Activated T-helper 1 cell treated with anti-CD3 and anti-CD28 coated beads, Interleukin-12 subunit alpha, Interleukin-12 subunit beta, Interleukin-2, Interleukin-4 antibody, amounts not matched to agents 30 ng/mL and 10 ng/mL and 1 ng/mL, durations not matched to agents 14 hours and 24 hours and 36 hours (primary cell): ENCODE data around the gene PLLP. TPM values are rescaled to one million over a fixed set of nuclear protein-coding genes. Genes with fewer than 3 reads are reported as not detected.

ENCODE experiments used
- total RNA-seq: library from RNA; stranded (reverse); gene quantifications from 2 replicates; pipeline ENCODE4 v1.2.3, GENCODE V29; 2022

Gene PLLP
- total RNA-seq, 1 donor from 2014 or later = 0.26 TPM

Other genes starting within 250 kb of the PLLP start
- gene CPNE2, start 192.1 kb downstream of the PLLP start, total RNA-seq = 3.7 and 4.6 TPM in 2 replicates
- 116 and 124 TPM in 2 replicates for gene PSME3IP1, start 98.6 kb downstream of the PLLP start, total RNA-seq
- 36.0 and 36.5 TPM in 2 replicates for gene RSPRY1, start 98.3 kb downstream of the PLLP start, total RNA-seq
- 29.1 and 29.7 TPM in 2 replicates for gene ARL2BP, start 39.4 kb downstream of the PLLP start, total RNA-seq
- 11.4 and 11.5 TPM in 2 replicates for gene CCL22, start 74.1 kb upstream of the PLLP start, total RNA-seq
- not detected in 2 replicates for gene CX3CL1, start 87.8 kb upstream of the PLLP start, total RNA-seq
- 1.3 and 1.6 TPM in 2 replicates for gene CCL17, start 120.1 kb upstream of the PLLP start, total RNA-seq
- gene CIAPIN1, start 162.7 kb upstream of the PLLP start, total RNA-seq = 98.0 and 98.4 TPM in 2 replicates
- gene COQ9, start 162.8 kb upstream of the PLLP start, total RNA-seq = 51.2 and 51.6 TPM in 2 replicates
- gene POLR2C, start 178.0 kb upstream of the PLLP start, total RNA-seq = 89.2 and 90.9 TPM in 2 replicates
- 4.4 and 4.9 TPM in 2 replicates for gene DOK4, start 201.8 kb upstream of the PLLP start, total RNA-seq